ENCODE data around the gene TMEM233.

The TMEM233 gene

GRCh38 chr12:119681728-119682638 lies 88.4 kb downstream of the TMEM233 start:
- DNase-seq (ENCODE audit: low read depth) = no peak

- DNase-seq (ENCODE audit: low read depth) = no peak
Observed at GRCh38 chr12:119682639-119683252, 89.2 kb downstream of the TMEM233 start.

- DNase-seq (ENCODE audit: low read depth) = no peak
Observed at GRCh38 chr12:119683413-119683812, 89.8 kb downstream of the TMEM233 start.

GRCh38 chr12:119683816-119684215 lies 90.2 kb downstream of the TMEM233 start:
- DNase-seq (ENCODE audit: low read depth) = no peak

- DNase-seq (ENCODE audit: low read depth) = no peak
Observed at GRCh38 chr12:119684711-119685369, 91.3 kb downstream of the TMEM233 start.

- DNase-seq (ENCODE audit: low read depth) = no peak
Observed at GRCh38 chr12:119685375-119685774, 91.8 kb downstream of the TMEM233 start.

GRCh38 chr12:119686355-119686754 lies 92.8 kb downstream of the TMEM233 start:
- no peak for DNase-seq (ENCODE audit: low read depth)

- no peak for DNase-seq (ENCODE audit: low read depth)
Observed at GRCh38 chr12:119686776-119687175, 93.2 kb downstream of the TMEM233 start.

- no peak for DNase-seq (ENCODE audit: low read depth)
Observed at GRCh38 chr12:119687406-119687805, 93.8 kb downstream of the TMEM233 start.

- no peak for DNase-seq (ENCODE audit: low read depth)
Observed at GRCh38 chr12:119687879-119688278, 94.3 kb downstream of the TMEM233 start.

GRCh38 chr12:119689935-119690500 lies 96.4 kb downstream of the TMEM233 start:
- DNase-seq (ENCODE audit: low read depth) = no peak

- DNase-seq (ENCODE audit: low read depth) = no peak
Observed at GRCh38 chr12:119691202-119691810, 97.7 kb downstream of the TMEM233 start.

- no peak for DNase-seq (ENCODE audit: low read depth)
Observed at GRCh38 chr12:119692410-119692809, 98.8 kb downstream of the TMEM233 start.
